CD14-positive monocyte (primary cell): ENCODE results near the gene VCPKMT. TPM values are rescaled to one million over a fixed set of nuclear protein-coding genes. Genes with fewer than 3 reads are reported as not detected.

Experiments
- DNase-seq, 3 donors: peaks; one replicate each; pipeline ENCODE4 v3.0.0-alpha.2; 2011 to 2022
- H2AFZ ChIP-seq: 2 replicates; pipeline ENCODE4 v1.6.0; 2012; ENCODE audit warnings: mild to moderate bottlenecking, low read depth, low read length, inconsistent platforms; ENCODE audit not compliant: insufficient read depth, poor library complexity, severe bottlenecking
- H3K27ac ChIP-seq, 2 donors: 1 replicate in 1 of 2; 2 replicates in 1 of 2; pipeline ENCODE4 v1.5.1; 2012 to 2013; ENCODE audit warnings: low read length in 2 of 2, control low read depth in 1 of 2, inconsistent platforms in 1 of 2, low read depth in 1 of 2, mild to moderate bottlenecking in 1 of 2
- H3K27me3 ChIP-seq, 2 donors: one replicate each; pipeline versions ENCODE4 v1.6.0 to v1.6.1; 2011 to 2013; ENCODE audit warnings: low read length in 2 of 2; ENCODE audit not compliant: control insufficient read depth in 2 of 2, insufficient read depth in 2 of 2
- H3K36me3 ChIP-seq, 2 donors: replicated peaks in 1 of 2; 1 replicate in 1 of 2; 2 replicates in 1 of 2; pipeline versions ENCODE4 v1.5.1 to v1.6.1; 2012 to 2013; ENCODE audit warnings: low read length in 2 of 2, control low read depth in 1 of 2, inconsistent platforms in 1 of 2, mild to moderate bottlenecking in 1 of 2; ENCODE audit not compliant: insufficient read depth in 2 of 2, control insufficient read depth in 1 of 2
- H3K4me1 ChIP-seq, 2 donors: 1 replicate in 1 of 2; 2 replicates in 1 of 2; pipeline versions ENCODE4 v1.5.1 to v1.6.1; 2012 to 2013; ENCODE audit warnings: low read length in 2 of 2, control low read depth in 1 of 2, inconsistent platforms in 1 of 2, mild to moderate bottlenecking in 1 of 2, moderate library complexity in 1 of 2; ENCODE audit not compliant: insufficient read depth in 2 of 2, control insufficient read depth in 1 of 2
- H3K4me2 ChIP-seq: replicated peaks from 2 replicates; pipeline ENCODE3; 2012; ENCODE audit warnings: low read length, moderate library complexity, mild to moderate bottlenecking; ENCODE audit not compliant: poor library complexity, severe bottlenecking; ENCODE audit errors: extremely low read depth
- H3K4me3 ChIP-seq, 3 experiments: fragments of 200-600 bp in 1 of 3; sonication (generic) in 1 of 3; replicated peaks in 1 of 3; 1 replicate in 2 of 3; 2 replicates in 1 of 3; pipeline ENCODE4 v1.5.1; 2011 to 2013; ENCODE audit warnings: low read length in 3 of 3, mild to moderate bottlenecking in 3 of 3, control low read depth in 2 of 3, low read depth in 2 of 3, inconsistent platforms in 1 of 3, moderate library complexity in 1 of 3
- H3K79me2 ChIP-seq: 2 replicates; pipeline ENCODE4 v1.6.0; 2012; ENCODE audit warnings: mild to moderate bottlenecking, control low read depth, inconsistent platforms, low read length, moderate library complexity; ENCODE audit not compliant: insufficient read depth
- H3K9ac ChIP-seq: 2 replicates; pipeline ENCODE4 v1.6.0; 2017; ENCODE audit warnings: low read length, mild to moderate bottlenecking; ENCODE audit not compliant: insufficient read depth, poor library complexity, severe bottlenecking
- H3K9me3 ChIP-seq, 2 donors: replicated peaks in 1 of 2; 1 replicate in 1 of 2; 2 replicates in 1 of 2; pipeline versions ENCODE4 v1.5.1 to v1.6.1; 2012 to 2013; ENCODE audit warnings: low read length in 2 of 2, control low read depth in 1 of 2; ENCODE audit not compliant: control insufficient read depth in 1 of 2, insufficient read depth in 1 of 2
- H4K20me1 ChIP-seq: 2 replicates; pipeline ENCODE4 v1.6.0; 2012; ENCODE audit warnings: mild to moderate bottlenecking, low read length, control low read depth, moderate library complexity; ENCODE audit not compliant: insufficient read depth
- H3K27ac Mint-ChIP-seq, 7 donors: one replicate each; pipeline ENCODE4 v1.8.0; 2020; ENCODE audit warnings: mild to moderate bottlenecking in 7 of 7, mixed read lengths in 7 of 7, moderate library complexity in 6 of 7, inconsistent platforms in 2 of 7
- H3K27me3 Mint-ChIP-seq, 3 donors: one replicate each; pipeline ENCODE4 v1.8.0; 2021 to 2022; ENCODE audit warnings: low read depth in 3 of 3, mild to moderate bottlenecking in 3 of 3, mixed read lengths in 3 of 3, moderate library complexity in 3 of 3, inconsistent platforms in 1 of 3
- H3K36me3 Mint-ChIP-seq, 2 donors: one replicate each; pipeline ENCODE4 v1.8.0; 2020; ENCODE audit warnings: mixed read lengths in 2 of 2, inconsistent platforms in 1 of 2, mild to moderate bottlenecking in 1 of 2
- H3K4me1 Mint-ChIP-seq: one replicate; pipeline ENCODE4 v1.8.0; 2020; ENCODE audit warnings: mild to moderate bottlenecking, mixed read lengths
- H3K4me3 Mint-ChIP-seq, 2 donors: one replicate each; pipeline ENCODE4 v1.8.0; 2020; ENCODE audit warnings: mild to moderate bottlenecking in 2 of 2, mixed read lengths in 2 of 2, moderate library complexity in 1 of 2
- H3K9me3 Mint-ChIP-seq, 7 donors: one replicate each; pipeline ENCODE4 v1.8.0; 2020 to 2022; ENCODE audit warnings: mixed read lengths in 7 of 7, mild to moderate bottlenecking in 6 of 7, moderate library complexity in 6 of 7, inconsistent platforms in 2 of 7
- CTCF ChIP-seq: fragments of 200-600 bp; IDR thresholded peaks from one replicate; pipeline ENCODE4 v1.8.0; 2022; ENCODE audit warnings: antibody characterized with exemption, mild to moderate bottlenecking
- WGBS: methylation state at CpG from one replicate; pipeline ENCODE4 v1.1.5; 2013; ENCODE audit warnings: missing lambda C conversion rate; ENCODE audit not compliant: insufficient coverage; 5-methylcytosine and 5-hydroxymethylcytosine counted together
- intact Hi-C, 2 donors: fragments of 100-400 bp; cut with micrococcal nuclease; formaldehyde crosslinking; loops; one replicate each; pipeline versions ENCODE4 v1.15.0 to v1.15.1; 2023
- polyA plus RNA-seq, 3 donors: library from polyadenylated mRNA; depleted of rRNA in 1 of 3; unstranded in 2 of 3; stranded (reverse) in 1 of 3; fragments of 300-500 nt in 2 of 3; fragments of >200 nt in 1 of 3; fragmentation: Illumina TruSeq in 2 of 3; gene quantifications; 1 replicate in 2 of 3; 2 replicates in 1 of 3; pipeline ENCODE4 v1.2.3, GENCODE V29; 2012 to 2021

The VCPKMT gene
- polyA plus RNA-seq, 3 donors = 3.4 to 14.2 (median 3.5) TPM

GRCh38 chr14:50106178-50106577 is 10.2 kb downstream of the VCPKMT start:
- no peak for TF ChIP-seq CTCF
- Histone ChIP-seq H3K36me3 (peaks cover 26 to 54% of the 10 kb centered on the region in 2 donors), H2AFZ (no peak overlapping the region), H3K27ac (no peak overlapping the region), H4K20me1 (no peaks in the 10 kb centered on the region), H3K9ac (no peak overlapping the region), H3K4me3 (no peak overlapping the region), H3K4me2 (no peak overlapping the region), H3K9me3 (no peaks in the 10 kb centered on the region), H3K27me3 (no peaks in the 10 kb centered on the region), H3K4me1 (peaks cover 5 to 7% of the 10 kb centered on the region in 2 donors), H3K79me2 (no peaks in the 10 kb centered on the region)
- DNase-seq = no peak
- Mint-ChIP-seq H3K4me3 (no peak overlapping the region), H3K4me1 (peaks cover 7% of the 10 kb centered on the region), H3K9me3 (no peaks in the 10 kb centered on the region), H3K36me3 (peaks cover 28 to 49% of the 10 kb centered on the region in 2 donors), H3K27me3 (no peaks in the 10 kb centered on the region), H3K27ac (peak overlapping the region in 4 of 7 donors; percentile 1 to 73 (median 46))
- intact Hi-C loops = loop anchor here (5.0 to 10.0 kb wide), 2 partner anchors 211 to 244 kb away; partner anchors contain the start of gene ARF6 (in 1 of the 2)
- WGBS = 100% methylated on average over 3 of the region's 4 CpGs

GRCh38 chr14:50103558-50103957 is 12.8 kb downstream of the VCPKMT start:
- no peaks in the 10 kb centered on the region for H3K27me3 Mint-ChIP-seq
- Histone ChIP-seq H3K27me3 (no peaks in the 10 kb centered on the region), H4K20me1 (no peaks in the 10 kb centered on the region), H3K79me2 (no peaks in the 10 kb centered on the region), H3K9ac (no peak overlapping the region), H3K4me3 (no peak overlapping the region), H3K4me2 (no peak overlapping the region), H3K9me3 (no peaks in the 10 kb centered on the region), H3K27ac (no peak overlapping the region), H3K4me1 (peaks cover 5 to 7% of the 10 kb centered on the region in 2 donors), H3K36me3 (peaks cover 4 to 27% of the 10 kb centered on the region in 2 donors), H2AFZ (no peak overlapping the region)
- intact Hi-C loops = loop anchor here (5.0 to 10.0 kb wide), 4 partner anchors 41 to 209 kb away; partner anchors contain the start of gene ARF6 (in 1 of the 2)
- peaks cover 24 to 41% of the 10 kb centered on the region in 2 donors for H3K36me3 Mint-ChIP-seq
- H3K4me1 Mint-ChIP-seq = peaks cover 7% of the 10 kb centered on the region
- no peak overlapping the region for H3K4me3 Mint-ChIP-seq
- WGBS = 50% methylated on average over 2 of the region's 6 CpGs
- TF ChIP-seq CTCF = no peak
- peak overlapping the region in 3 of 7 donors; percentile 58 to 68 (median 64) for H3K27ac Mint-ChIP-seq
- DNase-seq = no peak
- H3K9me3 Mint-ChIP-seq = no peaks in the 10 kb centered on the region
